Karpas-422 (cell line): ENCODE results near the gene RAB3D. TPM values are rescaled to one million over a fixed set of nuclear protein-coding genes. Genes with fewer than 3 reads are reported as not detected.

Experiments
- DNase-seq: peaks from one replicate; pipeline ENCODE4 v3.0.0-alpha.2; 2015
- H2AFZ ChIP-seq: fragments of 200-600 bp; sonication (generic); 2 replicates; pipeline ENCODE4 v1.6.1; 2014; ENCODE audit warnings: antibody characterized with exemption, low read length, mixed read lengths
- H3K27ac ChIP-seq: fragments of 200-600 bp; sonication (generic); 2 replicates; pipeline ENCODE4 v1.5.1; 2014; ENCODE audit warnings: mild to moderate bottlenecking, low read length, moderate library complexity
- H3K27me3 ChIP-seq: fragments of 200-600 bp; sonication (generic); 2 replicates; pipeline ENCODE4 v1.6.1; 2014; ENCODE audit warnings: low read length, mixed read lengths
- H3K36me3 ChIP-seq: fragments of 200-600 bp; sonication (generic); 2 replicates; pipeline ENCODE4 v1.6.1; 2014; ENCODE audit warnings: low read length, mixed read lengths; ENCODE audit not compliant: insufficient read depth
- H3K4me1 ChIP-seq: fragments of 200-600 bp; sonication (generic); 2 replicates; pipeline ENCODE4 v1.6.1; 2014; ENCODE audit warnings: mild to moderate bottlenecking, low read length, mixed read lengths
- H3K4me2 ChIP-seq: fragments of 200-600 bp; sonication (generic); 2 replicates; pipeline ENCODE4 v1.6.1; 2014; ENCODE audit warnings: low read length, low read depth, mild to moderate bottlenecking; ENCODE audit not compliant: poor library complexity, severe bottlenecking
- H3K4me3 ChIP-seq: fragments of 200-600 bp; sonication (generic); 2 replicates; pipeline ENCODE4 v1.5.1; 2014; ENCODE audit warnings: mild to moderate bottlenecking, antibody characterized with exemption, low read length, mixed read lengths
- H3K79me2 ChIP-seq: fragments of 200-600 bp; sonication (generic); 2 replicates; pipeline ENCODE4 v1.6.1; 2014; ENCODE audit warnings: mild to moderate bottlenecking, low read length, mixed read lengths
- H3K9ac ChIP-seq: fragments of 200-600 bp; sonication (generic); 2 replicates; pipeline ENCODE4 v1.6.0; 2014; ENCODE audit warnings: low read length
- H3K9me2 ChIP-seq: fragments of 200-600 bp; sonication (generic), shearing (Covaris generic); replicated peaks from 2 replicates; pipeline ENCODE4 v1.6.0; 2014; ENCODE audit warnings: mild to moderate bottlenecking, low read length, moderate library complexity; ENCODE audit not compliant: insufficient read depth
- H3K9me3 ChIP-seq: fragments of 300-700, 200-600 bp; sonication (generic); 2 replicates; pipeline ENCODE4 v1.6.1; 2014; ENCODE audit warnings: low read length, mixed read lengths
- H4K20me1 ChIP-seq: fragments of 200-600 bp; sonication (generic); 2 replicates; pipeline ENCODE4 v1.6.1; 2014; ENCODE audit warnings: mild to moderate bottlenecking, antibody characterized with exemption, low read length, low read depth; ENCODE audit not compliant: insufficient read depth
- total RNA-seq: library from RNA; depleted of rRNA; stranded (reverse); fragments of >200 nt; shearing (Covaris generic); gene quantifications from 2 replicates; pipeline ENCODE4 v1.2.3, GENCODE V29; 2014; ENCODE audit warnings: low replicate concordance

RAB3D gene
- total RNA-seq, 1 experiment from 2014 or later = 8.6 TPM

DNA sequence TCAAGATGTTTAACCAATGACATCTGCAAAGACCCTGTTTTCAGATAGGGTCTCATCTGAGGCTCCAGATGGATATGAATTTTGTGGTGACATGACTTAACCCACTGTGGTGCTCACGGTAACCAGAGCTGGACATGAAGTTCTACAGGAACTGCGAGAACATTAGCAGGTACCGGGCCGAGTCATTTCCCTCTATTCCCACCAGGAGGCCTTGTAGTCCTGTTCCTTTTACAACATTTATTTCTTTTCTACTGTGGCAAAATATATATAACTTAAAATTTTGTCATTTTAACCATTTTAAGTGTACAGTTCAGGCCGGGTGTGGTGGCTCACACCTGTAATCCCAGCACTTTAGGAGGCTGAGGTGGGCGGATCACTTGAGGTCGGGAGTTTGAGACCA is 51.1 kb downstream of the RAB3D start:
- no peak overlapping the region for H3K27ac ChIP-seq
- H4K20me1 ChIP-seq = no peaks in the 10 kb centered on the region
- no peaks in the 10 kb centered on the region for H3K9me2 ChIP-seq
- H3K4me1 ChIP-seq = no peaks in the 10 kb centered on the region
- no peak overlapping the region for H3K4me3 ChIP-seq
- peak; percentile 44 for DNase-seq
- H3K79me2 ChIP-seq = no peaks in the 10 kb centered on the region
- H3K9ac ChIP-seq = no peak overlapping the region
- no peaks in the 10 kb centered on the region for H3K9me3 ChIP-seq
- H2AFZ ChIP-seq = no peak overlapping the region
- H3K4me2 ChIP-seq = no peak overlapping the region
- H3K36me3 ChIP-seq = no peaks in the 10 kb centered on the region
- H3K27me3 ChIP-seq = no peaks in the 10 kb centered on the region

DNA sequence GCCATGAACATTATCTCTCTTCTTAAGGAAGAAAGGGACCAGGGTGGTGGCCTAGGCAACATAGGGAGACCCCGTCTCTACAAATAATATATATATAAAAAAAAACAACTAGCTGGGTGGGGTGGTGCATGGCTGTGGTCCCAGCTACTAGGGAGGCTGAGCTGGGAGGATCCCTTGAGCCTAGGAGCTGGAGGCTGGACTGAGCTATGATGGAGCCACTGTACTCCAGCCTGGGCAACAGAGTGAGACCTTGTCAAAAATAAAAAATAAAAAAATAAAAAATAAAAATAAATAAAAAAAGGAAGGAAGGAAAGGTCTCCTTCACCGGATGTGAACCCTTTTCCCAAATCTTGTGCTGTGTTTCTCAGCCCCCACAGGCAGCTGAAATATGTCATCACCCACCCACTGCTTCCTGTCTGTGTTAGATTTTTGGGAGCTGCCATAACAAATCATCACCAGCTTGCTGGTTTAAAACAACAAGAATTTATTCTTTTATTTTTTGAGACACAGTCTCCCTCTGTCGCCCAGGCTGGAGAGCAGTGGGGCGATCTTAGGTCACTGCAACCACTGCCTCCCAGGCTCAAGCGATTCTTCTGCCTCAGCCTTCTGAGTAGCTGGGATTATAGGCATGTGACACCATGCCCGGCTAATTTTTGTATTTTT is 53.0 kb downstream of the RAB3D start:
- Histone ChIP-seq H3K27me3 (no peaks in the 10 kb centered on the region), H3K9me2 (no peaks in the 10 kb centered on the region), H2AFZ (no peak overlapping the region), H3K9me3 (no peaks in the 10 kb centered on the region), H3K4me3 (no peak overlapping the region), H3K4me2 (no peak overlapping the region), H3K27ac (no peak overlapping the region), H3K9ac (no peak overlapping the region), H3K36me3 (no peaks in the 10 kb centered on the region), H4K20me1 (no peaks in the 10 kb centered on the region), H3K4me1 (no peaks in the 10 kb centered on the region), H3K79me2 (no peaks in the 10 kb centered on the region)
- no peak for DNase-seq

DNA sequence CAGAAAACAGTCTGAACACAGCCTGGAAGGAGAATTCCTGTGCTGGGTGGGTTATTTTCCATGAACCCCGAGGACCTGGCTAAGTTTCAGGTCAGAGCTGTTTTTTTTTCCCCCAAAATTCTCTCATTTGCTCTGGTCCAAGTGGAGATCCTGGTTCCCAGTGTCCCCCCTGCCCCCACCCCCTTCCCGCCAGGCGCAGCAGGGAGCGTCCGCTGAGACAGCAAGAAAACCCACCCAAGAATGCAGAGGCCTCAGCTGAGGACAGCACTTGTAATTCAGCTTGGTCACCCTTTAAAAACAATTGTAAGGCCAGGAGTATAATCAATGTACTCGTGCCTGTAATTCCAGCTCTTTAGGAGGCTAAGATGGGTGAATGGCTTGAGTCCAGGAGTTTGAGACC is 54.9 kb downstream of the RAB3D start:
- DNase-seq = no peak
- no peak overlapping the region for H3K4me3 ChIP-seq
- no peak overlapping the region for H3K9ac ChIP-seq
- H4K20me1 ChIP-seq = no peaks in the 10 kb centered on the region
- H3K36me3 ChIP-seq = no peaks in the 10 kb centered on the region
- H3K9me3 ChIP-seq = no peaks in the 10 kb centered on the region
- no peaks in the 10 kb centered on the region for H3K27me3 ChIP-seq
- H3K4me2 ChIP-seq = no peak overlapping the region
- H3K27ac ChIP-seq = no peak overlapping the region
- no peaks in the 10 kb centered on the region for H3K4me1 ChIP-seq
- H3K79me2 ChIP-seq = no peaks in the 10 kb centered on the region
- no peaks in the 10 kb centered on the region for H3K9me2 ChIP-seq
- no peak overlapping the region for H2AFZ ChIP-seq

DNA sequence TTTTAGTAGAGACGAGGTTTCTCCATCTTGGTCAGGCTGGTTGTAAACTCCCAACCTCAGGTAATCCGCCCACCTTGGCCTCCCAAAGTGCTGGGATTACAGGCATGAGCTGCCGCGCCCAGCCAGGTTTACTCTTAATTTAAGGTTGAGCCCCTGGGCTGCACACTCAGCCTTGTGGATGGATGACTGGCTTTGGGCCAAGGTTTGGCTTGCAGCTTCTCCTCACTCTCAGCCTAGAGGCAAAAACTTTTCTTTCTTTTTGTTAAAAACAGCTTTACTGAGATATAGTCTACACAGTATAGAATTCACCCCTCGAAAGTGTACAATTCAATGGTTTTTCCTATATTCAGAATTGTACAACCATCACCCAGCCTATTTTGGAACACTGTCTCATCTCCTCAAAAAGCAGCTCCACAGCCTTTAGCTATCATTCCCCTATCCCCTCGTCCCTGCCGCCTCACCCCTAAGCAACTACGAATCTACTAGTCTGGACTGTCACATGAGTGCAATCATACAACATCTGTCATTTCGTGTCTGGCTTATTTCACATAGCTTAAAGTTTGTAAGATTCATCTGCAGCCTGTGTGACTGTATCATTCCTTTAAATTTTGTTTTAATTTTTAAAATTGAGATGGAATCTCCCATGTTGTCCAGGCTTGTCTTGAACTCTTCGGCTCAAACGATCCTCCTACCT is 58.0 kb downstream of the RAB3D start:
- Histone ChIP-seq H3K4me1 (no peaks in the 10 kb centered on the region), H3K9me2 (no peaks in the 10 kb centered on the region), H2AFZ (no peak overlapping the region), H3K27me3 (no peaks in the 10 kb centered on the region), H3K4me2 (no peak overlapping the region), H3K79me2 (no peaks in the 10 kb centered on the region), H3K4me3 (no peak overlapping the region), H3K9me3 (no peaks in the 10 kb centered on the region), H3K27ac (no peak overlapping the region), H3K36me3 (no peaks in the 10 kb centered on the region), H3K9ac (no peak overlapping the region), H4K20me1 (no peaks in the 10 kb centered on the region)
- DNase-seq = no peak

DNA sequence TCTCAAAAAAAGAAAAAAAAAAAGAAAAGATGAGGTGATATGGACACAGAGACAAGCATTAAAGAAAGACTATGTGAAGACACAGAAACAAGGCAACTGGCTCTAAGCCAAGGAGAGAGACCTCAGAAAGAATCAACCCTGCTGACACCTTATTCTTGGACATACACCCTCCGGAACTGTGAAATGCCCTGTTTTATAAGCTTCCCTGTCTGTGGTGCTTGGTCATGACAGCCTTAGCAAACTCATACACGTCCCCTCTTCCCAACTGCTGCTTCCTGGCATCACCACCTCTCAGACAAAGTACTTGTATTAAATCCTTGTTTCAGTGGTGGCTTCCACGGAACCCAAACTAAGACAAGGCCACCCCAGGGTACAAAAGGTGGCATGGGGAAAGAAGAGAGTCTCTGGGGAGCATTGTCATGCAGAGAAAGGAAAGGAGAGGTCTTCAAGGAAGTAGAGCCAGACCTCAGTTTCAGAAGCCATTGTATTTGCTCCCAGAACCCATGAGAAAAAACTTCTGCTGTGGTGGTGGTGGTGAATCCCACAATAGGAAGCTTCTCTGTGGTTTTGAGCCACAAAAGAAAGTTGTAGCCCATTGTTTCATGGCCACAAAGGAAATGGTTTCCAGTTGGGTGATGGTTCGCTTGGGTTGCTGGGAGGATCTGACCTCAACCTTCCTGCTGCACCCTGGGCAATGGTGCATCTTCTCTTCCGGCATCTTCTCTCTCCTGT is 59.8 kb downstream of the RAB3D start:
- no peaks in the 10 kb centered on the region for H3K9me3 ChIP-seq
- H4K20me1 ChIP-seq = no peaks in the 10 kb centered on the region
- no peaks in the 10 kb centered on the region for H3K79me2 ChIP-seq
- H3K27me3 ChIP-seq = no peaks in the 10 kb centered on the region
- DNase-seq = no peak
- no peaks in the 10 kb centered on the region for H3K4me1 ChIP-seq
- H3K9ac ChIP-seq = no peak overlapping the region
- no peak overlapping the region for H2AFZ ChIP-seq
- no peaks in the 10 kb centered on the region for H3K36me3 ChIP-seq
- no peak overlapping the region for H3K4me3 ChIP-seq
- H3K27ac ChIP-seq = no peak overlapping the region
- H3K4me2 ChIP-seq = no peak overlapping the region
- H3K9me2 ChIP-seq = no peaks in the 10 kb centered on the region

DNA sequence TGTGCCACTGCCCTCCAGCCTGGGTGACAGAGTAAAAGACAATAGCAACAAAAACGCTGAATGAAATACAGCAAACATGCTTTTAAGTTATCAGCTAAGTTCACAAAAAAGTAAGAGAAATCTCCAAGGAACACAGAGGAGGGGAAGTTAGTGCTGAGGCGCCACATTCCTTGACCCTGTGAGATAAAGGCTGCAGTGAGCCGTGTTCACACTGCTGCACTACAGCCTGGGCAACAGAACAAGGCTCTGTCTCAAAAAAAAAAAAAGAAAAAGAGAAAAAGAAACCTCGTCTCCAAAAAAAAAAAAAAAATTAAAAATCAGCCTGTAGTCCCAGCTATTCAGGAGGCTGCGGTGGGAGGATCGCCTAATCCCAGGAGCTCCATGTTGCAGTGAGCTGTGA is 60.8 kb downstream of the RAB3D start:
- H3K27me3 ChIP-seq = no peaks in the 10 kb centered on the region
- H3K4me3 ChIP-seq = no peak overlapping the region
- H3K4me1 ChIP-seq = no peaks in the 10 kb centered on the region
- H3K27ac ChIP-seq = no peak overlapping the region
- H3K9me3 ChIP-seq = no peaks in the 10 kb centered on the region
- no peak overlapping the region for H2AFZ ChIP-seq
- no peaks in the 10 kb centered on the region for H4K20me1 ChIP-seq
- H3K36me3 ChIP-seq = no peaks in the 10 kb centered on the region
- H3K4me2 ChIP-seq = no peak overlapping the region
- H3K9me2 ChIP-seq = no peaks in the 10 kb centered on the region
- no peak overlapping the region for H3K9ac ChIP-seq
- no peaks in the 10 kb centered on the region for H3K79me2 ChIP-seq
- no peak for DNase-seq

DNA sequence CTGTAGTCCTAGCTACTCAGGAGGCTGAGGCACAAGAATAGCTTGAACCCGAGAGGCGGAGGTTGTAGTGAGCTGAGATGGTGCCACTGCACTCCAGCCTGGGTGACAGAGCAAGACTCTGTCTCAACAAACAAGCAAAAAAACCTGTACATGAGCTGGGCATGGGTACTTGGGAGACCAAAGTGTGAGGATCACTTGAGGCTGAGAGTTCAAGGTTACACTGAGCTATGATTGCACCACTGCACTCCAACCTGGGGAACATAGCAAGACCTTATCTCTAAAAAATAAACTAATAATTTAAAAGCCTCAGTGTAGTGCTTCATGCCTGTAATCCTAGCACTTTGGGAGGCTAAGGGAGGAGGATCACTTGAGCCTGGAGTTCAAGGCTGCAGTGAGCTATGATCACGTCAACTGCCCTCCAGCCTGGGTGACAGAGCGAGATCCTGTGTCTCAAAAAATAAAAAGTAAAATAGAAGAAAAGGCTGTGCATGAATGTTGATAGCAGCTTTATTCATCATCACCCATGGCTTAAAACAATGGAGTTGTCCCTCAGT is 64.8 kb downstream of the RAB3D start:
- DNase-seq = no peak
- Histone ChIP-seq H3K79me2 (no peaks in the 10 kb centered on the region), H3K9ac (no peak overlapping the region), H3K4me2 (no peak overlapping the region), H3K9me3 (no peaks in the 10 kb centered on the region), H3K4me1 (no peaks in the 10 kb centered on the region), H4K20me1 (no peaks in the 10 kb centered on the region), H3K4me3 (no peak overlapping the region), H3K27ac (no peak overlapping the region), H3K9me2 (no peaks in the 10 kb centered on the region), H3K27me3 (no peaks in the 10 kb centered on the region), H3K36me3 (no peaks in the 10 kb centered on the region), H2AFZ (no peak overlapping the region)

DNA sequence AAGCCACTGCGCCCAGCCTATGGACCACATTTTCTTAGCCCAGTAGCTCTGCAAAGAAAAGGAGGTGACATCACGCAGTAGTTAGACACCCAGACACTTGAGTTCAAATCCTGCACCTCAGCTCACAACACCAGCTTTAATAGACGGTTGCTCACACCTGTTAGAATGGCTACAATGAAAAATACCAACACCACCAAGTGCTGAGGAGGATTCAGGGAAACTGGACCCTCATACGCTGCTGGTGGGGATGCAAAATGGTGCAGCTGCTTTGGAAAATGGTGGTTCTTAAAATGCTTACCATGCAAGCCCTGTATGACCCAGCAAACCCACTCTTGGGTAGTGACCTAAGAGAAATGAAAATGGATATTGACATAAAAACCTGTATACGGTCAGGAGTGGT is 65.5 kb downstream of the RAB3D start:
- Histone ChIP-seq H3K4me1 (no peaks in the 10 kb centered on the region), H3K9ac (no peak overlapping the region), H3K79me2 (no peaks in the 10 kb centered on the region), H3K27ac (no peak overlapping the region), H3K4me2 (no peak overlapping the region), H4K20me1 (no peaks in the 10 kb centered on the region), H3K9me3 (no peaks in the 10 kb centered on the region), H3K4me3 (no peak overlapping the region), H3K9me2 (no peaks in the 10 kb centered on the region), H3K36me3 (no peaks in the 10 kb centered on the region), H2AFZ (no peak overlapping the region), H3K27me3 (no peaks in the 10 kb centered on the region)
- DNase-seq = no peak
